A673 (cell line): ENCODE measurements around the gene DROSHA. TPM values are rescaled to one million over a fixed set of nuclear protein-coding genes. Genes with fewer than 3 reads are reported as not detected.
"Not testable (repeated sequence)": the region's sequence is repeated elsewhere in the genome, so short reads cannot be mapped to it uniquely, and the experiment has no call there.

Experiments
- BruUV-seq: library from RNA; stranded (reverse); fragments of 400-500 nt; replicated peaks from 2 replicates; lab custom pipeline; 2021; lab: Mats Ljungman, UMichigan
- CTCF ChIA-PET: fragments of 300-600 bp; sonication (Branson Sonifier 250); formaldehyde crosslinking; loops from one replicate; lab custom pipeline; 2022; ENCODE audit warnings: antibody characterized with exemption; lab: Charles Lee
- POLR2A ChIA-PET: fragments of 300-600 bp; sonication (Branson Sonifier 250); formaldehyde crosslinking; loops from one replicate; lab custom pipeline; 2022; ENCODE audit warnings: antibody characterized with exemption; ENCODE audit not compliant: low non-redundant PET; lab: Charles Lee
- DNase-seq: peaks from one replicate; pipeline ENCODE4 v3.0.0-alpha.2; 2015; ENCODE audit warnings: low spot score
- H3K27ac ChIP-seq: fragments of 200-600 bp; sonication (generic); 2 replicates; pipeline ENCODE4 v1.5.1; 2016; ENCODE audit warnings: mixed run types, low read depth, mild to moderate bottlenecking, mixed read lengths, antibody characterized with exemption, low read length; ENCODE audit not compliant: poor library complexity, severe bottlenecking
- H3K27me3 ChIP-seq: fragments of 200-600 bp; sonication (generic); replicated peaks from 2 replicates; pipeline ENCODE4 v1.6.1; 2017; ENCODE audit warnings: mixed run types, low read depth, mild to moderate bottlenecking, mixed read lengths, antibody characterized with exemption, low read length; ENCODE audit not compliant: insufficient read depth, poor library complexity
- H3K36me3 ChIP-seq: fragments of 200-600 bp; sonication (generic); 2 replicates; pipeline ENCODE4 v1.6.1; 2016; ENCODE audit warnings: mixed run types, mild to moderate bottlenecking, mixed read lengths, antibody characterized with exemption, low read length; ENCODE audit not compliant: insufficient read depth, poor library complexity, severe bottlenecking
- H3K4me1 ChIP-seq: fragments of 200-600 bp; sonication (generic); 2 replicates; pipeline ENCODE4 v1.6.1; 2017; ENCODE audit warnings: mixed run types, mild to moderate bottlenecking, mixed read lengths, antibody characterized with exemption, low read length; ENCODE audit not compliant: insufficient read depth, poor library complexity, severe bottlenecking
- H3K4me3 ChIP-seq: fragments of 200-600 bp; sonication (generic); 2 replicates; pipeline ENCODE4 v1.5.1; 2016; ENCODE audit warnings: low read depth, mixed run types, mild to moderate bottlenecking, mixed read lengths, low read length; ENCODE audit not compliant: poor library complexity, severe bottlenecking
- H3K9me3 ChIP-seq: fragments of 200-600 bp; sonication (generic); 2 replicates; pipeline ENCODE4 v1.6.1; 2016; ENCODE audit warnings: mixed run types, low read depth, mild to moderate bottlenecking, mixed read lengths, antibody characterized with exemption, low read length; ENCODE audit not compliant: poor library complexity, severe bottlenecking
- EZH2 ChIP-seq: fragments of 200-600 bp; sonication (generic); IDR thresholded peaks from 2 replicates; pipeline ENCODE4 v1.6.1; 2017; ENCODE audit warnings: borderline replicate concordance, low read depth, mild to moderate bottlenecking, mixed read lengths, antibody characterized with exemption, low read length; ENCODE audit not compliant: poor library complexity, severe bottlenecking
- intact Hi-C: fragments of 100-400 bp; cut with micrococcal nuclease; formaldehyde crosslinking; loops from one replicate; pipeline ENCODE4 v1.10.0; 2022; ENCODE audit not compliant: unreplicated experiment
- total RNA-seq: library from RNA; stranded (reverse); gene quantifications from 2 replicates; pipeline ENCODE4 v1.2.3, GENCODE V29; 2021
- TF ChIP-seq, protein P1 (sequence below): fragments of 300-800, 200-600 bp; sonication (generic); conservative IDR thresholded peaks from 2 replicates; pipeline ENCODE4 v1.5.1; 2017; ENCODE audit warnings: low read depth, mild to moderate bottlenecking, antibody characterized with exemption, low read length, moderate library complexity, mixed read lengths

Gene DROSHA
- total RNA-seq, 1 experiment from 2014 or later, result 143 TPM

DNA sequence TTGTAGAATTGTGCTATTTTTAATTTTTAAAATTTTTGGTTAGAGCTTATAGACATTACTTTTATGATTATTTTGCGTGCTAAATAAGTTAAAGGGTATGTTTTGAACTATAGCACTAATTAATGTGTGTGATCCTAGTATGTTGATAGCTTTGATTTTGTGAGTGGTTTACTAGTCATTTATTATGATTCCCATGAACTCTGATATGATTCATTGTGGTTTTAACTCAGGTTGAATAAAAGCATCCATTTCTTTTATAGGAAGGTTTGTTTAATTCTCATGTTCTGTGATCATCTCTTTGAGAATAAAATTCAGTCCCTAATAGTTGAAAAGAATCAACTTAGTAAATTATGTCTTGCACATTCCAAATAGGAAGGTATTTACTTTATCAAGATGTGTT is 22.7 kb upstream of the DROSHA start:
- Histone ChIP-seq H3K4me3 (no peak overlapping the region), H3K27ac (no peak overlapping the region), H3K27me3 (no peaks in the 10 kb centered on the region), H3K4me1 (no peaks in the 10 kb centered on the region), H3K9me3 (no peaks in the 10 kb centered on the region), H3K36me3 (peaks cover 20% of the 10 kb centered on the region)
- no TSS peak for BruUV-seq
- no peak for TF ChIP-seq EZH2
- TF ChIP-seq, protein P1, sequence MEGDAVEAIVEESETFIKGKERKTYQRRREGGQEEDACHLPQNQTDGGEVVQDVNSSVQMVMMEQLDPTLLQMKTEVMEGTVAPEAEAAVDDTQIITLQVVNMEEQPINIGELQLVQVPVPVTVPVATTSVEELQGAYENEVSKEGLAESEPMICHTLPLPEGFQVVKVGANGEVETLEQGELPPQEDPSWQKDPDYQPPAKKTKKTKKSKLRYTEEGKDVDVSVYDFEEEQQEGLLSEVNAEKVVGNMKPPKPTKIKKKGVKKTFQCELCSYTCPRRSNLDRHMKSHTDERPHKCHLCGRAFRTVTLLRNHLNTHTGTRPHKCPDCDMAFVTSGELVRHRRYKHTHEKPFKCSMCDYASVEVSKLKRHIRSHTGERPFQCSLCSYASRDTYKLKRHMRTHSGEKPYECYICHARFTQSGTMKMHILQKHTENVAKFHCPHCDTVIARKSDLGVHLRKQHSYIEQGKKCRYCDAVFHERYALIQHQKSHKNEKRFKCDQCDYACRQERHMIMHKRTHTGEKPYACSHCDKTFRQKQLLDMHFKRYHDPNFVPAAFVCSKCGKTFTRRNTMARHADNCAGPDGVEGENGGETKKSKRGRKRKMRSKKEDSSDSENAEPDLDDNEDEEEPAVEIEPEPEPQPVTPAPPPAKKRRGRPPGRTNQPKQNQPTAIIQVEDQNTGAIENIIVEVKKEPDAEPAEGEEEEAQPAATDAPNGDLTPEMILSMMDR, result no peak
- ChIA-PET CTCF (no interaction called here), POLR2A (no interaction called here)
- DNase-seq, result no peak
- intact Hi-C loops, result no loop called here

DNA sequence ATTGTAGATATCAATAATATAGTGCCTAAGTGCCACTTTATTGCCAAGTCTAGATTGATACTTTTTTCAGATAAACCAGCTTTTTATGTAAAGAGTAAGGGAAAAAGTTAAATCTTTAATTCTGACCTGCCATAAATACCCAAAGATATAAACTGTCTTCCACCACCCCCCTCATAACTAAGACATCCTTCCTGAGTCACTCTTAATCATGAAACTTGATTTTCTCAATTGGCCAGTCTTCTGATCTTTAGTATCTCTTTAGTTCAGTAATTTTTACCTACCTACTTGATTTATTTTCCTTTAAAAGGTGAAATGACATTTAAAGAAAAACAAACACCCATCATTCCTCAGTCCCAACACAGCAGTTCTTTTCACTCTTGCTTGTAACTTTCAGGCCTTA is 22.0 kb upstream of the DROSHA start:
- H3K9me3 ChIP-seq, result no peaks in the 10 kb centered on the region
- TF ChIP-seq, protein P1, result no peak
- TF ChIP-seq EZH2, result no peak
- ChIA-PET CTCF (no interaction called here), POLR2A (no interaction called here)
- H3K27me3 ChIP-seq, result no peaks in the 10 kb centered on the region
- peaks cover 20% of the 10 kb centered on the region for H3K36me3 ChIP-seq
- DNase-seq, result no peak
- BruUV-seq, result no TSS peak
- intact Hi-C loops, result no loop called here
- H3K27ac ChIP-seq, result no peak overlapping the region
- H3K4me1 ChIP-seq, result no peaks in the 10 kb centered on the region
- H3K4me3 ChIP-seq, result no peak overlapping the region

DNA sequence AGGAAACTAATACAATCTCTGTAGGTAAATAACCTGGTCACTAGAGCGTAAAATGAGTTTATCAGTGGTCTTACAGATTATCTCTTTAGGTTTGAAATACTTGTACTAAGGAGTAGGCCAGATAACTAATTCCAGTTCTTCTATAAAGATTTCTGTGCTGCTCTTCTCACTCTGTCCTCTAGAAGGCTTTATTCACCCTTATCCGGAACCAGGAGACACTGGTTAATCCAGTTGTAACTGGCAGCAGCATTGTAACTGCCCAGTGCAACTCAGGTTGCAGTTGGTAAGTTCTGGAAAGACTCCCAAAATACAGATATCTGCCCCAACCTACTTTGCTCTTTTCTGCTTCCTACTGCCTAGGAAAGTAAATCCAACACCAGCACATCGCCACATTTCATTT is 20.0 kb upstream of the DROSHA start:
- intact Hi-C loops, result no loop called here
- no peaks in the 10 kb centered on the region for H3K9me3 ChIP-seq
- no peak for DNase-seq
- BruUV-seq, result no TSS peak
- ChIA-PET CTCF (no interaction called here), POLR2A (interaction anchor here (0.6 kb wide), 1 partner anchor 9 kb away, joined by 3 read pairs; no protein-coding TSS in a partner anchor)
- TF ChIP-seq EZH2, result no peak
- TF ChIP-seq, protein P1, result no peak
- H3K4me3 ChIP-seq, result no peak overlapping the region
- H3K27me3 ChIP-seq, result no peaks in the 10 kb centered on the region
- H3K27ac ChIP-seq, result no peak overlapping the region
- no peaks in the 10 kb centered on the region for H3K4me1 ChIP-seq
- peaks cover 20% of the 10 kb centered on the region for H3K36me3 ChIP-seq

DNA sequence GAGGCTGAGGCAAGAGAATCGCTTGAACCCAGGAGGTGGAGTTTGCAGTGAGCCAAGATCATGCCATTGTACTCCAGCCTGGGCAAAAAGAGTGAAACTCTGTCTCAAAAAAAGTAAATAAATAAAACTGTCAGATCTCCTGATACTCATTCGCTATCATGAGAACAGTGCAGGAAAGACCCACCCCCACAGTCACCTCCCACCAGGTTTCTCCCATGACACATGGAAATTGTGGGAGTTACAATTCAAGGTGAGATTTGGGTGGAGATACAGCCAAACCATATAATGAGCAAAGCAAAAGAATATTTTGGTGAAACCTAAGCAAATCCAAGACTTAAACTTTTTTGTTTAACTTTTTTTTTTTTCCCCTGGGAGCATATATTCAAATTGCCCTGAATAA is 17.2 kb upstream of the DROSHA start:
- intact Hi-C loops, BruUV-seq, H3K4me1 ChIP-seq, H3K27me3 ChIP-seq, DNase-seq, H3K4me3 ChIP-seq, H3K27ac ChIP-seq, POLR2A ChIA-PET, H3K9me3 ChIP-seq, CTCF ChIA-PET: not testable (repeated sequence)
- peaks cover 28% of the 10 kb centered on the region for H3K36me3 ChIP-seq
